ENCODE results near the gene UGT1A8.

Gene UGT1A8

DNA sequence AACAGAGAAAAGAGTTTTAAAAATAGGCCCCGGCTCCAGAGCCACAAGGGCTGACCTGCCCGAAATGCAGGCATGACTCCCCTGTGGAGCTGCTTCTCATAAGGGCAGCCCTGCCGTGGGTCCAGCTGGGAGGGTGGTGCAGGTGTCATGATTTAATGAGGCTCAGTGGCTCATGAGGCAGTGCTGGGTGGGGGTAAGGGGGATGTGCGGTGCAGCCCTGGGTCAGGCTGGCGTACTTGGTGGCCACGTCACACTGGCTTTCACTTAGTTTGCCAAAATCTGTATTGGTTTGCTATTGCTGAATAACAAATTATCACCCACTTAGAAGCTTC lies 203.3 kb downstream of the UGT1A8 start:
- no peak for TF ChIP-seq JUND (IDR thresholded peaks at IDR 0.05; ENCODE audit: low read depth)
- DNase-seq (ENCODE audit: low read depth in 1 of 2, low spot score in 1 of 2) = no peak
- in situ Hi-C loops (cut with HindIII; ENCODE audit: low pct_unique_long_range_greater_than_20kb, low sequenced_read_pairs) = no loop called here

DNA sequence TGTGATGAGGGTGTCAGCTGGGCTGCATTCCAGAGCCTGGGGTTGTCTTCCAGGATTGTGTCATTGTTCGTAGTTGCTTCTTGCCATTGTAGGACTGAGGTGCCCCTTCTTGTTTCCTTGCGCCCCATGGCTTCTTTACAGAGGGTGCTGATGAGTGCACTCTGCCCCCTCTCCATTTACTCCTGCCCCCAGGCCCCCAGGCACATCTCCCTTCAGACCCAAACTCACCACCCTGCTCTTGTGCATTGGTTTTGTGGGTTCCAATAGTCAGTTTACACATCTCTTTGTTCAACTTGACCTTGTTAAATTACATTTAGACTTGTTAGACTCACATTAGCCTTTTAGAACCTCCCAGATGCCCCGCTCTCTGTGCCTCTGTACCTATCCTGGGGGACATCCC lies 203.8 kb downstream of the UGT1A8 start:
- TF ChIP-seq JUND (IDR thresholded peaks at IDR 0.05; ENCODE audit: low read depth) = no peak
- in situ Hi-C loops (cut with HindIII; ENCODE audit: low pct_unique_long_range_greater_than_20kb, low sequenced_read_pairs) = no loop called here
- no peak for DNase-seq (ENCODE audit: low read depth in 1 of 2, low spot score in 1 of 2)

DNA sequence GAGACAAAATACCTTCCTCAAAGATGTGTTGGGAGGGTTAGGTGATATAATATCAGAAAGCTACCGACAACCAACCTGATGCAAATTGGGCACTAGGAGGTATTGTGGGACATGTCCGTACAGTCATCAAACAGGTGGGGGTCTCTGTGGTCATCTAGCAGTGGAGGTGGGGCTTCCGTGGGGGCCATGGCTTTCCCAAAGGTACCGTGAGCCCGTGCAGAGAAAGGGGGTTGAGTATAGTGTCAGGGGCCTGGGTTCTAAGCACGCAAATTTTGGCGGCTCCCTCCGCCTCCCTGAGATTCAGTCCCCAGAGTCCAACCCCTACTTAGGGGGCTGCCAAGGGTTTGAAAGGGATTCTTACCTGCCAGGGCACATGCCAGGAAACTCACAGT lies 204.3 kb downstream of the UGT1A8 start:
- in situ Hi-C loops (cut with HindIII; ENCODE audit: low pct_unique_long_range_greater_than_20kb, low sequenced_read_pairs) = no loop called here
- no peak for TF ChIP-seq JUND (IDR thresholded peaks at IDR 0.05; ENCODE audit: low read depth)
- DNase-seq (ENCODE audit: low read depth in 1 of 2, low spot score in 1 of 2) = no peak

DNA sequence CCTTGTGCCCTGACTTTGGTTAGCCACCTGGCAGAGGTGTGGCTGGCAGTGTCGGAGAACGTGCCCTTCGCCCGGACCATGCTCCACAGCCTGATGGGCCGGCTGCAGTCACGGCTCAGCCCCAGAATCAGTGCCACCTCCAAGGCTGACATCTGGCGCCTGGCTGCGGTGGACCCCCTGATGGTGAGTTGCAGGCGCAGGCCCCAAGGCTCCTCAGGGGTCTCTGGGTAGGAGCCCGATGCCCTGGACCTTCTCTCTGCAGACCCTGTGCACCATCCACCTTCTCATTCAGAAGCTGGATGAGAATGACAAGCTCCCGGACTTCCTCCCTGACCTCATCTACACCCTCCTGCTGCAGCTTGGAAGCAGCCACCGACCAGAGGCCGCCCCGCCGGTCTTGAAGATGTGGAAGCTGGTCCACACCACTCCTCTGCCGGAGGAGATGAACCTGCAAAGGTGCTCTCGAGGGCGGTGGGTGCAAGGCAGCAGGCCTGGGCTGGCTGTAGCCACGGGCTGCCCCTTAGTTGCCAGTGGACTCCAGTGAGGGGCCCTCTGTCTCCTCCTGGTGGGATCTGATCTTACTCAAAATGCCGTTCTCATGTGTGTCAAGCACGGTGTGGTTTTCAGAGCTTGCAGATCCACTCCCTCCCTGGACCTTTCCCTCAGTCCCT lies 204.8 kb downstream of the UGT1A8 start:
- TF ChIP-seq JUND (IDR thresholded peaks at IDR 0.05; ENCODE audit: low read depth) = no peak
- in situ Hi-C loops (cut with HindIII; ENCODE audit: low pct_unique_long_range_greater_than_20kb, low sequenced_read_pairs) = no loop called here
- DNase-seq (ENCODE audit: low read depth in 1 of 2, low spot score in 1 of 2) = no peak

All from T47D (cell line).